Loucy (cell line): ENCODE measurements around the gene PRDM8.
"Not testable (repeated sequence)": the region's sequence is repeated elsewhere in the genome, so short reads cannot be mapped to it uniquely, and the experiment has no call there.

Source experiments
- H2AFZ ChIP-seq: fragments of 200-600 bp; sonication (generic); 2 replicates; pipeline ENCODE4 v1.6.0; 2016; ENCODE audit warnings: antibody characterized with exemption, mild to moderate bottlenecking, low read length, moderate library complexity
- H3F3A ChIP-seq: fragments of 200-600 bp; 2 replicates; pipeline ENCODE4 v1.6.0; 2016; ENCODE audit warnings: antibody characterized with exemption, low read depth, mild to moderate bottlenecking
- H3K27me3 ChIP-seq: fragments of 200-600 bp; sonication (generic); 2 replicates; pipeline ENCODE4 v1.6.1; 2014; ENCODE audit warnings: low read length, mild to moderate bottlenecking; ENCODE audit not compliant: insufficient read depth, poor library complexity, severe bottlenecking
- H3K36me3 ChIP-seq: fragments of 200-600 bp; sonication (generic); 2 replicates; pipeline ENCODE4 v1.6.1; 2016; ENCODE audit warnings: low read length; ENCODE audit not compliant: insufficient read depth
- H3K4me1 ChIP-seq: fragments of 200-600 bp; sonication (generic); 2 replicates; pipeline ENCODE4 v1.5.1; 2014; ENCODE audit warnings: low read length, mild to moderate bottlenecking; ENCODE audit not compliant: insufficient read depth, poor library complexity, severe bottlenecking
- H3K4me2 ChIP-seq: fragments of 200-600 bp; sonication (generic); 2 replicates; pipeline ENCODE4 v1.6.0; 2014; ENCODE audit warnings: antibody characterized with exemption, low read length, low read depth, mild to moderate bottlenecking; ENCODE audit not compliant: poor library complexity, severe bottlenecking
- H3K4me3 ChIP-seq: fragments of 200-600 bp; sonication (generic); 2 replicates; pipeline ENCODE4 v1.5.1; 2014; ENCODE audit warnings: low read length, mild to moderate bottlenecking, mixed read lengths; ENCODE audit not compliant: poor library complexity, severe bottlenecking
- H3K79me2 ChIP-seq: fragments of 200-600 bp; sonication (generic); 2 replicates; pipeline ENCODE4 v1.6.1; 2014; ENCODE audit warnings: low read length; ENCODE audit not compliant: insufficient read depth
- H3K9ac ChIP-seq: fragments of 200-600 bp; sonication (generic); 2 replicates; pipeline ENCODE4 v1.6.0; 2014; ENCODE audit warnings: mild to moderate bottlenecking, low read depth, low read length, moderate library complexity; ENCODE audit not compliant: poor library complexity, severe bottlenecking
- H3K9me2 ChIP-seq: fragments of 200-600 bp; sonication (generic); replicated peaks from 2 replicates; pipeline ENCODE4 v1.6.1; 2016; ENCODE audit warnings: low read depth, low read length, mixed read lengths
- H3K9me3 ChIP-seq: fragments of 200-600 bp; sonication (generic); 2 replicates; pipeline ENCODE4 v1.6.1; 2014; ENCODE audit warnings: mild to moderate bottlenecking, antibody characterized with exemption, low read length, low read depth; ENCODE audit not compliant: insufficient read depth
- H4K20me1 ChIP-seq: fragments of 200-600 bp; sonication (generic); 2 replicates; pipeline ENCODE4 v1.6.0; 2014; ENCODE audit warnings: antibody characterized with exemption, low read length, mild to moderate bottlenecking; ENCODE audit not compliant: insufficient read depth, poor library complexity, severe bottlenecking
- EZH2phosphoT487 ChIP-seq: fragments of 200-600 bp; IDR thresholded peaks from 2 replicates; pipeline ENCODE4 v1.6.1; 2018; ENCODE audit warnings: antibody characterized with exemption, mild to moderate bottlenecking, moderate library complexity, borderline replicate concordance
- TF ChIP-seq, protein P1 (sequence below): fragments of 200-600 bp; sonication (generic); conservative IDR thresholded peaks from 2 replicates; pipeline ENCODE4 v1.5.1; 2014; ENCODE audit warnings: mild to moderate bottlenecking, antibody characterized with exemption, low read length

Gene PRDM8

DNA sequence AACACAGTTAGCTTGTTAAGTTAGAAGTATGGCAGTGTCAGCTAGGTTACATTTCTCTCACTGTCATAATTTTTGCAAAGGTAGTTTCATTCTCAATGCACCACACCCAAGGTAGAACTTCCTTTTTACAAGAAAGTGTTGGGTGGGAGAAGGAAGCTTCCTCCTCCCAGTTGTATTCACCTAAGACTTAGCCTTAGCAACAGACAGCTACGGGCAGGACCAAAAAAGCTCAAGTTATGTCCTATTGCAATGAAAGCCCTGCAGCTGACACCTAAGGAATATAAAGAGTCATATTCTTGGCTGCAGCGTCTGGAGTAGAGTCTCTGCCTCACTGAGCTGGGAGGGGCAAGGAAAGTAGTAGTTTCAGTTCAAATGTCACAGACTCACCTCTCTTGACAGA is 25.1 kb upstream of the PRDM8 start:
- Histone ChIP-seq H3K4me2 (peak overlapping the region; percentile 65), H3F3A (no peaks in the 10 kb centered on the region), H3K79me2 (no peaks in the 10 kb centered on the region), H2AFZ (no peak overlapping the region), H3K27me3 (no peaks in the 10 kb centered on the region), H3K4me3 (no peak overlapping the region), H3K9me3 (no peaks in the 10 kb centered on the region), H4K20me1 (no peaks in the 10 kb centered on the region), H3K9ac (peak overlapping the region; percentile 45), H3K4me1 (peaks cover 32% of the 10 kb centered on the region), H3K36me3 (no peaks in the 10 kb centered on the region), H3K9me2 (no peaks in the 10 kb centered on the region)
- TF ChIP-seq EZH2phosphoT487 = no peak
- TF ChIP-seq, protein P1, sequence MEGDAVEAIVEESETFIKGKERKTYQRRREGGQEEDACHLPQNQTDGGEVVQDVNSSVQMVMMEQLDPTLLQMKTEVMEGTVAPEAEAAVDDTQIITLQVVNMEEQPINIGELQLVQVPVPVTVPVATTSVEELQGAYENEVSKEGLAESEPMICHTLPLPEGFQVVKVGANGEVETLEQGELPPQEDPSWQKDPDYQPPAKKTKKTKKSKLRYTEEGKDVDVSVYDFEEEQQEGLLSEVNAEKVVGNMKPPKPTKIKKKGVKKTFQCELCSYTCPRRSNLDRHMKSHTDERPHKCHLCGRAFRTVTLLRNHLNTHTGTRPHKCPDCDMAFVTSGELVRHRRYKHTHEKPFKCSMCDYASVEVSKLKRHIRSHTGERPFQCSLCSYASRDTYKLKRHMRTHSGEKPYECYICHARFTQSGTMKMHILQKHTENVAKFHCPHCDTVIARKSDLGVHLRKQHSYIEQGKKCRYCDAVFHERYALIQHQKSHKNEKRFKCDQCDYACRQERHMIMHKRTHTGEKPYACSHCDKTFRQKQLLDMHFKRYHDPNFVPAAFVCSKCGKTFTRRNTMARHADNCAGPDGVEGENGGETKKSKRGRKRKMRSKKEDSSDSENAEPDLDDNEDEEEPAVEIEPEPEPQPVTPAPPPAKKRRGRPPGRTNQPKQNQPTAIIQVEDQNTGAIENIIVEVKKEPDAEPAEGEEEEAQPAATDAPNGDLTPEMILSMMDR = no peak

DNA sequence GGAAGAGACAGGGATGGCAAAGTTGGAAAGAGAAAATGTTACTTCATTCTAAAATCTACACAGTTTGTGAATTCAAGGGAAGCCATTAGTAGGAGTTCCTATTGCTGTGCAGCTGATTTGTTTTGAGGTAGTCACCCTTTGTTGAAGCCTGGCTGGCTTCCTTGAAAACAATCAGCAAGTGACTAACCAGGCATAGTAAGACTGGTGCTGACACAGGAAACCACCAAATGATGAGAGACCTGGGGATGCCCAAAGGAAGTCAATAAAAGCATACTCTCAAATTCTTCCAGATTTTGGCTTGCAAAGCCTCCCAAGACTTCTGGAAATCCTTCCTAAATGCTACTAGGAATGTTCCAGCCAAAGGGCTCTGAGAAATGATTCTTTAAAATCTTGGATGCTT is 23.9 kb upstream of the PRDM8 start:
- TF ChIP-seq EZH2phosphoT487 = no peak
- TF ChIP-seq, protein P1 = no peak
- Histone ChIP-seq H3K9ac (peak overlapping the region; percentile 45), H3K4me3 (peak overlapping the region; percentile 50), H3K79me2 (no peaks in the 10 kb centered on the region), H3K27me3 (no peaks in the 10 kb centered on the region), H3F3A (no peaks in the 10 kb centered on the region), H3K4me2 (peak overlapping the region; percentile 65), H2AFZ (no peak overlapping the region), H3K4me1 (peaks cover 32% of the 10 kb centered on the region), H3K9me3 (no peaks in the 10 kb centered on the region), H3K9me2 (no peaks in the 10 kb centered on the region), H4K20me1 (no peaks in the 10 kb centered on the region), H3K36me3 (no peaks in the 10 kb centered on the region)

GRCh38 chr4:80173841-80174240 is 23.5 kb upstream of the PRDM8 start:
- H3K4me2 ChIP-seq = peak overlapping the region; percentile 65
- no peaks in the 10 kb centered on the region for H3F3A ChIP-seq
- H3K9ac ChIP-seq = no peak overlapping the region
- peak overlapping the region; percentile 50 for H3K4me3 ChIP-seq
- H4K20me1 ChIP-seq = no peaks in the 10 kb centered on the region
- no peaks in the 10 kb centered on the region for H3K79me2 ChIP-seq
- H2AFZ ChIP-seq = no peak overlapping the region
- TF ChIP-seq, protein P1 = no peak
- no peak for TF ChIP-seq EZH2phosphoT487
- no peaks in the 10 kb centered on the region for H3K9me2 ChIP-seq
- H3K4me1 ChIP-seq = peaks cover 32% of the 10 kb centered on the region
- no peaks in the 10 kb centered on the region for H3K36me3 ChIP-seq
- H3K27me3 ChIP-seq = no peaks in the 10 kb centered on the region
- H3K9me3 ChIP-seq = no peaks in the 10 kb centered on the region

GRCh38 chr4:80177793-80178192 is 19.5 kb upstream of the PRDM8 start:
- H2AFZ ChIP-seq, H3K9me3 ChIP-seq, H3K4me2 ChIP-seq, H3K9ac ChIP-seq, H3K36me3 ChIP-seq, H3K79me2 ChIP-seq, H3K9me2 ChIP-seq, H3F3A ChIP-seq, H4K20me1 ChIP-seq, H3K4me3 ChIP-seq, H3K27me3 ChIP-seq: not testable (repeated sequence)
- H3K4me1 ChIP-seq = peaks cover 38% of the 10 kb centered on the region
